PFSK-1 (cell line): ENCODE data around the gene EP400.

Experiments
- FOXP2 ChIP-seq: optimal IDR thresholded peaks from 2 replicates; pipeline ENCODE3; 2011; ENCODE audit warnings: borderline replicate concordance, control low read depth, inconsistent platforms; ENCODE audit not compliant: insufficient read depth; ENCODE audit errors: extremely low read length, extremely low read depth
- POLR2AphosphoS5 ChIP-seq: IDR thresholded peaks from 2 replicates; pipeline ENCODE4 v1.6.1; 2012; ENCODE audit warnings: low read depth, mild to moderate bottlenecking, control low read depth, low read length, moderate library complexity
- SIN3A ChIP-seq: IDR thresholded peaks from 2 replicates; pipeline ENCODE4 v1.6.1; 2012; ENCODE audit warnings: mild to moderate bottlenecking, low read length, moderate library complexity, borderline replicate concordance; ENCODE audit not compliant: insufficient read depth
- TAF1 ChIP-seq: IDR thresholded peaks from 2 replicates; pipeline ENCODE4 v1.6.1; 2012; ENCODE audit warnings: low read length, control low read depth, borderline replicate concordance; ENCODE audit not compliant: insufficient read depth
- TF ChIP-seq, protein P1 (sequence below), 2 experiments: IDR thresholded peaks; 2 replicates each; pipeline versions ENCODE4 v1.6.1 to v1.8.0; 2011 to 2012; ENCODE audit warnings: low read depth in 2 of 2, low read length in 2 of 2, control low read depth in 1 of 2, inconsistent platforms in 1 of 2, mild to moderate bottlenecking in 1 of 2, moderate library complexity in 1 of 2; ENCODE audit not compliant: insufficient read depth in 1 of 2

EP400 gene

DNA sequence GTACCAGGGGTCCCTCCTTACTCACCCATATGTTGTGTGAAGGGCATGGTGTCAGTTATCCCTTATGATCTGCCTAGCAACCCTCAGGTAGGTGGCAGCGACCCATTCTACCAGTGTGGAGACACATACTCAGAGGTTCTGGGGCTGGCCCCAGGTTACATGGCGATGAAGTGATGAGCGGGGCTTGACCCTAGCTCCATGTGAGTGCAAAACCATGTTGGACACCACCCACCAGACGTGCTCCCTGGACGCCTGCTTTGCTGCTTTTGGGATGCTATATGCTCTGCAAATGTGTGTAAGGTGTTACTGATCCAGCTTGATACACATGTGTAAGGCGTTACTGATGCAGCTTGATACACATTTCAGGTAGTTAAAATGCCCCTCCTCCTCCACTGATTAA is 33.3 kb downstream of the EP400 start:
- TF ChIP-seq, protein P1, sequence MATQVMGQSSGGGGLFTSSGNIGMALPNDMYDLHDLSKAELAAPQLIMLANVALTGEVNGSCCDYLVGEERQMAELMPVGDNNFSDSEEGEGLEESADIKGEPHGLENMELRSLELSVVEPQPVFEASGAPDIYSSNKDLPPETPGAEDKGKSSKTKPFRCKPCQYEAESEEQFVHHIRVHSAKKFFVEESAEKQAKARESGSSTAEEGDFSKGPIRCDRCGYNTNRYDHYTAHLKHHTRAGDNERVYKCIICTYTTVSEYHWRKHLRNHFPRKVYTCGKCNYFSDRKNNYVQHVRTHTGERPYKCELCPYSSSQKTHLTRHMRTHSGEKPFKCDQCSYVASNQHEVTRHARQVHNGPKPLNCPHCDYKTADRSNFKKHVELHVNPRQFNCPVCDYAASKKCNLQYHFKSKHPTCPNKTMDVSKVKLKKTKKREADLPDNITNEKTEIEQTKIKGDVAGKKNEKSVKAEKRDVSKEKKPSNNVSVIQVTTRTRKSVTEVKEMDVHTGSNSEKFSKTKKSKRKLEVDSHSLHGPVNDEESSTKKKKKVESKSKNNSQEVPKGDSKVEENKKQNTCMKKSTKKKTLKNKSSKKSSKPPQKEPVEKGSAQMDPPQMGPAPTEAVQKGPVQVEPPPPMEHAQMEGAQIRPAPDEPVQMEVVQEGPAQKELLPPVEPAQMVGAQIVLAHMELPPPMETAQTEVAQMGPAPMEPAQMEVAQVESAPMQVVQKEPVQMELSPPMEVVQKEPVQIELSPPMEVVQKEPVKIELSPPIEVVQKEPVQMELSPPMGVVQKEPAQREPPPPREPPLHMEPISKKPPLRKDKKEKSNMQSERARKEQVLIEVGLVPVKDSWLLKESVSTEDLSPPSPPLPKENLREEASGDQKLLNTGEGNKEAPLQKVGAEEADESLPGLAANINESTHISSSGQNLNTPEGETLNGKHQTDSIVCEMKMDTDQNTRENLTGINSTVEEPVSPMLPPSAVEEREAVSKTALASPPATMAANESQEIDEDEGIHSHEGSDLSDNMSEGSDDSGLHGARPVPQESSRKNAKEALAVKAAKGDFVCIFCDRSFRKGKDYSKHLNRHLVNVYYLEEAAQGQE (IDR thresholded peaks at IDR 0.05; ENCODE audit: insufficient read depth in 1 of 2, low read depth in 2 of 2, low read length in 2 of 2), result no peak
- TF ChIP-seq TAF1 (no peak), POLR2AphosphoS5 (no peak), SIN3A (no peak), FOXP2 (no peak)

DNA sequence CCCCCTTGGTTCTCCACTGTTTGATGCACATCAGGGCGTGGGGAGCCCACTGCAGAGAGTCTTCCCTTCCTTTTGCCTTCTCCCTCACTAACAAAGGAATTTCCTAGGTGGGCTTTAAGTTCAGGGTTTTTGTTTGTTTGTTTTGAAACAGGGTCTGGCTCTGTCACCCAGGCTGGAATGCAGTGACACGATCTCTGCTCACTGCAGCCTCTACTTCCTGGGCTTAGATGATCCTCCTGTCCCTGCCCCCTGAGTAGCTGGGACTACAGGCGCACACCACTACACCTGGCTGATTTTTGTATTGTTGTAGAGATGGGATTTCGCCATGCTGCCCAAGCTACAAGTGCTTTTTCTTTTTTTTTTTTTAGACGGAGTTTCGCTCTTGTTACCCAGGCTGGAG is 33.8 kb downstream of the EP400 start:
- TF ChIP-seq SIN3A (no peak), TAF1 (no peak), FOXP2 (no peak), POLR2AphosphoS5 (no peak)
- TF ChIP-seq, protein P1 (IDR thresholded peaks at IDR 0.05; ENCODE audit: insufficient read depth in 1 of 2, low read depth in 2 of 2, low read length in 2 of 2), result no peak

DNA sequence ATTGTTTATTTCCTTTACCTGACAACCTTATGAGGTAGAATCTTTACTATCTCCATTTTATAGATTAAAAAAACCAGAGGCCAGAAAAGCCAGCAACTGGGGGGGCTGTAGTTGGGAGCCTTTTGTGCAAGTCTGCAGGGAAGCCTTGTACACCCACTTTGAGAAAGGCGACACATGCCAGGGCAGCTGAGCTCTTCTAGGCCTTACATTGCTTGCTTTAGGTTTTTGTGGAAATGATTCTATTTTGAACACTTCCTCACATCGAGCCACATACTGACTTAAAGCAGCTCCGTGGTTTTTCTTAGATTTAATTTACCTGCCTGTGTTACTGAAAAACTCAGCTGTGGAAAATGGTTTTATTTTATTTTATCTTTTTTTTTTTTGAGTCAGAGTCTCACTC is 34.6 kb downstream of the EP400 start:
- TF ChIP-seq, protein P1 (IDR thresholded peaks at IDR 0.05; ENCODE audit: insufficient read depth in 1 of 2, low read depth in 2 of 2, low read length in 2 of 2), result no peak
- TF ChIP-seq TAF1 (no peak), SIN3A (no peak), POLR2AphosphoS5 (no peak), FOXP2 (no peak)

DNA sequence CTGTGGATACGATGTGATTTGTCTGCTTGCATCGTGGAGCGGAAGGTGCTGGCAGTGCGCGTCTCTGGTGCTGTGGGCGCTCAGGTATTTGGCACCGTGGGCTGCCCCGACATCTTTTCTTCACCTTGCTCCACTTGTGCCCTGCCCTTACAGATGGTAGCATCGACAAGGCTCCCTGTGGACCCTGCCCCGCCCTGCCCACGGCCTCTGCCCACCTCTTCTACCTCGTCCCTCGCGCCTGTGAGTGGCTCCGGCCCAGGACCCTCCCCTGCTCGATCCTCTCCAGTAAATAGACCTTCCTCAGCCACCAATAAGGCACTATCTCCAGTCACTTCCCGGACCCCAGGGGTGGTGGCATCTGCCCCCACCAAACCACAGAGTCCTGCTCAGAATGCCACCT is 36.6 kb downstream of the EP400 start:
- TF ChIP-seq POLR2AphosphoS5, result no peak
- TF ChIP-seq SIN3A, result no peak
- no peak for TF ChIP-seq TAF1
- TF ChIP-seq, protein P1 (IDR thresholded peaks at IDR 0.05; ENCODE audit: insufficient read depth in 1 of 2, low read depth in 2 of 2, low read length in 2 of 2), result no peak
- no peak for TF ChIP-seq FOXP2

DNA sequence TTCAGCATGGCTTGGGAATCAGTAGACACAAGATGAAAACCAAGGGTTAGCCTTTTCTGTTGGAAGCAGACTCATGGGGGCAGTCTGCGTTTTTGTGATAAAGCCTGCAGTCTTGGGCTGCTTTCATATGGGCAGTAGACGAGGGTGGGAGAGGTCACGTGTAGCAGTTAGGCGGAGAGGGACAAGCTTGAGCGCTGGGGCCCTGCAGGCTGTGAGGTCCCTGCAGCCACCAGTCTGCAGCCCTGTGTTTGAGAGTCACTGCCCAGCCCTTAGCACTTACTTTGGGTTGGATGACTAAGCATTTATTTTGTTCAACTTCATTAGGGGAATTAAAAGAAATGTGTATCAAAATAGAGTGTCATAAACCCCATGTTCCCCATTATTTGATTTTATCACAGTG is 37.2 kb downstream of the EP400 start:
- no peak for TF ChIP-seq FOXP2
- no peak for TF ChIP-seq TAF1
- TF ChIP-seq, protein P1 (IDR thresholded peaks at IDR 0.05; ENCODE audit: insufficient read depth in 1 of 2, low read depth in 2 of 2, low read length in 2 of 2), result no peak
- no peak for TF ChIP-seq POLR2AphosphoS5
- no peak for TF ChIP-seq SIN3A
